T-helper 1 cell treated with Interleukin-12 subunit alpha and Interleukin-12 subunit beta and Interleukin-4 antibody, amounts not matched to agents 30 μg/mL and 1 μg/mL, for 36 hours (primary cell): ENCODE data around the gene NBPF14.
"Not testable (repeated sequence)": the region's sequence is repeated elsewhere in the genome, so short reads cannot be mapped to it uniquely, and the experiment has no call there.

ENCODE experiments used
- H3K27ac Mint-ChIP-seq: one replicate; pipeline ENCODE4 v1.8.0; 2021; ENCODE audit warnings: mild to moderate bottlenecking, mixed read lengths
- H3K27me3 Mint-ChIP-seq: one replicate; pipeline ENCODE4 v1.8.0; 2021; ENCODE audit warnings: low read depth, mixed read lengths
- H3K36me3 Mint-ChIP-seq: one replicate; pipeline ENCODE4 v1.8.0; 2021; ENCODE audit warnings: low read depth, mixed read lengths
- H3K4me1 Mint-ChIP-seq: one replicate; pipeline ENCODE4 v1.8.0; 2021; ENCODE audit warnings: low read depth, mixed read lengths
- H3K4me3 Mint-ChIP-seq: one replicate; pipeline ENCODE4 v1.8.0; 2021; ENCODE audit warnings: mild to moderate bottlenecking, moderate library complexity, mixed read lengths
- H3K9me3 Mint-ChIP-seq: one replicate; pipeline ENCODE4 v1.8.0; 2021; ENCODE audit warnings: mixed read lengths

NBPF14 gene

DNA sequence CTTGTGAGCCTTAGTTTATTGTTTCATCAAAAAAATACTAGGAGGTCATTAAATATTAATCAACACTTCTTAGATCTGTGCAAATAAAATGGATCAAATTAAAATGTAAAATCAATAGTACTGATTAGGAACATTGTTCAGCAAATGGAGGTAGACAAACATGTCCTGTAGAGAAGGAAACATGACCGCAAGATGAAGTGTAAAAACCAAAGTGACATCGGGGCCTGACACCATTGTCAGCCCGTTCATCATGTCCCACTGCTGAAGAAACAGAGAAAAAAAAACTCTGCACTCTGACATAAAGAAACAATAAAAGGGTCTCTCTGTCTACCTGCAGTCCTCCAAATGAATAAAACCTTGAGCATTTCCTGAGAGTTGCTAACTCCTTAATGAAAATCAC is 81.5 kb downstream of the NBPF14 start:
- not testable (repeated sequence) for H3K4me3 Mint-ChIP-seq, H3K36me3 Mint-ChIP-seq, H3K9me3 Mint-ChIP-seq, H3K27me3 Mint-ChIP-seq, H3K4me1 Mint-ChIP-seq, H3K27ac Mint-ChIP-seq

DNA sequence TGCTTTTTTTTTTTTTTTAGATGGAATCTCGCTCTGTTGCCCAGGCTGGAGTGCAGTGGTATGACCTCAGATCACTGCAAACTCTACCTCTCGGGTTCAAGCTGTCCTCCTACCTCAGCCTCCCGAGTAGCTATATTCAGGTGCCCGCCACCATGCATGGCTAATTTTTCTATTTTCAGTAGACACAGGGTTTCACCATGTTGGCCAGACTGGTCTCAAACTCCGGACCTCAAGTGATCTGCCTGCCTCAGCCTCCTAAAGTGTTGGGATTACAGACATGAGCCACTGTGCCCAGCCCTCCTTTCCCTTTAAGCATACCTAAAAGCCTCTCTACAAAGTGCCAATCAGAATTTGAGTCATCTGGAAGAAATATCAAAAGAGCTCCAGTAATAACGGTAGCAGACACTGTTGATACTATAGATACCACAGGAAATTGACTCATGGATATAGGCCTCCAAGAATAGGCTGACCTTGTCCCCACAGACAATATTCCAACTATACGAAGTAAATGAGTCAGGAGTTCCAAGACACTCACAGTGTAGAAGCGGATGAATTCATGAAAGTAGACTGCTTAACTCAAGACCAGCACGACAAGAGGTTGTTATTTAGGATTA is 83.1 kb downstream of the NBPF14 start:
- H3K9me3 Mint-ChIP-seq, H3K4me3 Mint-ChIP-seq, H3K27ac Mint-ChIP-seq, H3K36me3 Mint-ChIP-seq, H3K27me3 Mint-ChIP-seq, H3K4me1 Mint-ChIP-seq: not testable (repeated sequence)

DNA sequence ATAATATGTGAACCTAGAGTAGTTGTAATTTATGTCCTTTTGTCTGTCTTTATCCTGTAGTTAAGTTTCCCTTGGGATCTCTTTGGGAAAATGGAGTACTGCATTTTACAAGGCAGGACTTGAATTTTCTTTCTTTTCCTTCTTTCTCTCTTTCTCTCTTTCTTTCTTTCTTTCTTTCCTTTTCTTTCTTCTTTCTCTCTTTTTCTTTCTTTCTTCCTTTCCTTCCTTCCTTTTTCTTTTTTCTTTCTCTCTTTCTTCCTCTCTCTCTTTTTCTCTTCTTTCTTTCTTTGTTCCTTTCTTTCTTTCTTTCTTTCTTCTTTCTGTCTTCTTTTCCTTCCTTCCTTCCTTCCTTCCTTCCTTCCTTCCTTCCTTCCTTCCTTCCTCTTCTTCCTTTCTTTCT is 101.9 kb downstream of the NBPF14 start:
- not testable (repeated sequence) for H3K4me3 Mint-ChIP-seq, H3K9me3 Mint-ChIP-seq, H3K27ac Mint-ChIP-seq, H3K36me3 Mint-ChIP-seq, H3K27me3 Mint-ChIP-seq, H3K4me1 Mint-ChIP-seq

DNA sequence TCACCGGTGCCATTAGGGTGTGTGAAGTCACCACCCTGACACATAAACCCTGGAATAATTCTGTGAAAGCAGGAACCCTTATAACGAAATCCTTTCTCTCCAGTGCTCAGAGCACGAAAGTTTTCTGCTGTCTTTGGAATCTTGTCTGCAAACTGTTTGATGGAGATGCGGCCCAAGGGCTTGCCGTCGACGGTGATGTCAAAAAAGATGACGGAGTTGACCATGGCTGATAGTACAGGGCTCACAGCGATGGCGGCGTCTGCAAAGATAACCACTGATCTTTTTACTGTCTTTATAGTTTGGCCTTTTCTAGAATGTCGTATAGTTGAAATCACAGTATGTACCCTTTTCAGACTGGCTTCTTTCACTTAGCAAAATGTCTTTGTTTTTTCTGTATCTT is 112.8 kb downstream of the NBPF14 start, which contains the start of gene PPIAL4G:
PPIAL4G (minus strand) TSS at position 274 of the 400 bp plus-strand sequence; CDS start at position 224, 50 bp downstream.
- not testable (repeated sequence) for H3K27me3 Mint-ChIP-seq, H3K9me3 Mint-ChIP-seq, H3K36me3 Mint-ChIP-seq, H3K27ac Mint-ChIP-seq, H3K4me1 Mint-ChIP-seq, H3K4me3 Mint-ChIP-seq
